ENCODE measurements around the gene HLA-DRA. TPM values are rescaled to one million over a fixed set of nuclear protein-coding genes. Genes with fewer than 3 reads are reported as not detected.
"Not testable (repeated sequence)": the region's sequence is repeated elsewhere in the genome, so short reads cannot be mapped to it uniquely, and the experiment has no call there.

Gene HLA-DRA
- total RNA-seq, 2 donors from 2014 or later: 9.2 to 18.8 TPM

GRCh38 chr6:32472781-32473375 is 33.2 kb downstream of the HLA-DRA start:
- peaks cover 0 to 1% of the 10 kb centered on the region in 2 donors for H3K36me3 Mint-ChIP-seq (ENCODE audit: insufficient read depth in 2 of 2)
- no peaks in the 10 kb centered on the region for H3K4me1 Mint-ChIP-seq (ENCODE audit: low read depth)
- H3K9me3 Mint-ChIP-seq: no peaks in the 10 kb centered on the region
- peaks cover 24% of the 10 kb centered on the region for H3K27me3 Mint-ChIP-seq (ENCODE audit: low read depth)
- no peak overlapping the region for H3K4me3 Mint-ChIP-seq
- no peak for ATAC-seq (replicated peaks in 1 of 2)
- no peak overlapping the region for H3K27ac Mint-ChIP-seq
- no peak for DNase-seq

- H3K27me3 Mint-ChIP-seq (ENCODE audit: low read depth): peaks cover 24% of the 10 kb centered on the region
- H3K36me3 Mint-ChIP-seq (ENCODE audit: insufficient read depth in 2 of 2); DNase-seq; H3K4me1 Mint-ChIP-seq (ENCODE audit: low read depth); H3K27ac Mint-ChIP-seq; H3K4me3 Mint-ChIP-seq; H3K9me3 Mint-ChIP-seq: not testable (repeated sequence)
- peak; percentile 75 to 85 for ATAC-seq (replicated peaks in 1 of 2)
These were observed 34.0 kb downstream of the HLA-DRA start for GRCh38 chr6:32473376-32474348.

GRCh38 chr6:32475392-32476206 is 35.9 kb downstream of the HLA-DRA start:
- peaks cover 0 to 6% of the 10 kb centered on the region in 2 donors for H3K36me3 Mint-ChIP-seq (ENCODE audit: insufficient read depth in 2 of 2)

GRCh38 chr6:32483968-32484613 is 44.4 kb downstream of the HLA-DRA start:
- ATAC-seq (replicated peaks in 1 of 2) (no peak), DNase-seq (no peak)
- Mint-ChIP-seq H3K27ac (no peak overlapping the region), H3K9me3 (no peaks in the 10 kb centered on the region), H3K36me3 (ENCODE audit: insufficient read depth in 2 of 2) (no peaks in the 10 kb centered on the region), H3K27me3 (ENCODE audit: low read depth) (peaks cover 20% of the 10 kb centered on the region), H3K4me3 (no peak overlapping the region), H3K4me1 (ENCODE audit: low read depth) (no peaks in the 10 kb centered on the region)

More at GRCh38 chr6:32475392-32476206, 35.9 kb downstream of the HLA-DRA start:
- H3K9me3 Mint-ChIP-seq: peaks cover 0 to 2% of the 10 kb centered on the region in 2 donors
- no peaks in the 10 kb centered on the region for H3K4me1 Mint-ChIP-seq (ENCODE audit: low read depth)
- no peak for DNase-seq
- H3K27me3 Mint-ChIP-seq (ENCODE audit: low read depth): peaks cover 24% of the 10 kb centered on the region
- H3K27ac Mint-ChIP-seq: no peak overlapping the region
- ATAC-seq (replicated peaks in 1 of 2): no peak
- no peak overlapping the region for H3K4me3 Mint-ChIP-seq

- no peak for ATAC-seq (replicated peaks in 1 of 2)
- no peaks in the 10 kb centered on the region for H3K36me3 Mint-ChIP-seq (ENCODE audit: insufficient read depth in 2 of 2)
These were observed 44.9 kb downstream of the HLA-DRA start for GRCh38 chr6:32484614-32484998.

GRCh38 chr6:32488083-32488482 is 48.4 kb downstream of the HLA-DRA start:
- H3K27me3 Mint-ChIP-seq (ENCODE audit: low read depth): peaks cover 11% of the 10 kb centered on the region
- H3K4me1 Mint-ChIP-seq (ENCODE audit: low read depth): no peaks in the 10 kb centered on the region
- no peak overlapping the region for H3K27ac Mint-ChIP-seq
- DNase-seq: no peak
- no peaks in the 10 kb centered on the region for H3K36me3 Mint-ChIP-seq (ENCODE audit: insufficient read depth in 2 of 2)
- no peak overlapping the region for H3K4me3 Mint-ChIP-seq
- ATAC-seq (replicated peaks in 1 of 2): no peak
- no peaks in the 10 kb centered on the region for H3K9me3 Mint-ChIP-seq

More at GRCh38 chr6:32484614-32484998, 44.9 kb downstream of the HLA-DRA start:
- no peaks in the 10 kb centered on the region for H3K4me1 Mint-ChIP-seq (ENCODE audit: low read depth)
- H3K9me3 Mint-ChIP-seq: no peaks in the 10 kb centered on the region
- DNase-seq: no peak
- H3K4me3 Mint-ChIP-seq: no peak overlapping the region
- peaks cover 21% of the 10 kb centered on the region for H3K27me3 Mint-ChIP-seq (ENCODE audit: low read depth)
- H3K27ac Mint-ChIP-seq: no peak overlapping the region

GRCh38 chr6:32491700-32492099 is 52.0 kb downstream of the HLA-DRA start:
- DNase-seq (no peak), ATAC-seq (replicated peaks in 1 of 2) (no peak)
- H3K27me3 Mint-ChIP-seq (ENCODE audit: low read depth): peaks cover 11% of the 10 kb centered on the region
- H3K36me3 Mint-ChIP-seq (ENCODE audit: insufficient read depth in 2 of 2): no peaks in the 10 kb centered on the region
- no peaks in the 10 kb centered on the region for H3K9me3 Mint-ChIP-seq
- no peak overlapping the region for H3K4me3 Mint-ChIP-seq
- H3K4me1 Mint-ChIP-seq (ENCODE audit: low read depth): no peaks in the 10 kb centered on the region
- H3K27ac Mint-ChIP-seq: no peak overlapping the region

GRCh38 chr6:32492351-32492750 is 52.7 kb downstream of the HLA-DRA start:
- H3K9me3 Mint-ChIP-seq: no peaks in the 10 kb centered on the region
- no peak overlapping the region for H3K4me3 Mint-ChIP-seq
- no peak overlapping the region for H3K27ac Mint-ChIP-seq
- H3K36me3 Mint-ChIP-seq (ENCODE audit: insufficient read depth in 2 of 2): no peaks in the 10 kb centered on the region
- DNase-seq (no peak), ATAC-seq (replicated peaks in 1 of 2) (no peak)
- no peaks in the 10 kb centered on the region for H3K4me1 Mint-ChIP-seq (ENCODE audit: low read depth)
- peaks cover 11% of the 10 kb centered on the region for H3K27me3 Mint-ChIP-seq (ENCODE audit: low read depth)

Other genes with a start within 250 kb of the HLA-DRA start
- gene PBX2, start 249.7 kb upstream of the HLA-DRA start, total RNA-seq: 100 to 1,000 TPM in 1 of 2 donors, 10 to 100 TPM in 1; 98.3 to 104 TPM
- 100 to 1,000 TPM; 192 to 213 TPM for gene GPSM3, start 247.2 kb upstream of the HLA-DRA start, total RNA-seq
- under 1 TPM; 0.63 to 0.79 TPM for gene NOTCH4, start 215.8 kb upstream of the HLA-DRA start, total RNA-seq
- not detected for gene TSBP1, start 68.0 kb upstream of the HLA-DRA start, total RNA-seq
- not detected for gene BTNL2, start 32.7 kb upstream of the HLA-DRA start, total RNA-seq
- 1 to 10 TPM in 1 of 2 donors, not detected in 1; 1.7 TPM for gene HLA-DRB5, start 90.4 kb downstream of the HLA-DRA start, total RNA-seq
- 10 to 100 TPM in 1 of 2 donors, 1 to 10 TPM in 1; 7.4 to 15.1 TPM for gene HLA-DRB1, start 150.0 kb downstream of the HLA-DRA start, total RNA-seq
- gene HLA-DQA1, start 197.5 kb downstream of the HLA-DRA start, total RNA-seq: 1 to 10 TPM; 2.2 to 3.7 TPM
- 1 to 10 TPM; 2.5 to 2.9 TPM for gene HLA-DQB1, start 226.8 kb downstream of the HLA-DRA start, total RNA-seq

Measured in activated T-cell treated with anti-CD3 and anti-CD28 coated beads, Interleukin-2, amount 50 U/mL, for 72 hours (primary cell).